Measurements from ENCODE around the gene SSR4. TPM values are rescaled to one million over a fixed set of nuclear protein-coding genes. Genes with fewer than 3 reads are reported as not detected.

The SSR4 gene
- 50.1 and 101 TPM in 2 replicates for total RNA-seq

DNA sequence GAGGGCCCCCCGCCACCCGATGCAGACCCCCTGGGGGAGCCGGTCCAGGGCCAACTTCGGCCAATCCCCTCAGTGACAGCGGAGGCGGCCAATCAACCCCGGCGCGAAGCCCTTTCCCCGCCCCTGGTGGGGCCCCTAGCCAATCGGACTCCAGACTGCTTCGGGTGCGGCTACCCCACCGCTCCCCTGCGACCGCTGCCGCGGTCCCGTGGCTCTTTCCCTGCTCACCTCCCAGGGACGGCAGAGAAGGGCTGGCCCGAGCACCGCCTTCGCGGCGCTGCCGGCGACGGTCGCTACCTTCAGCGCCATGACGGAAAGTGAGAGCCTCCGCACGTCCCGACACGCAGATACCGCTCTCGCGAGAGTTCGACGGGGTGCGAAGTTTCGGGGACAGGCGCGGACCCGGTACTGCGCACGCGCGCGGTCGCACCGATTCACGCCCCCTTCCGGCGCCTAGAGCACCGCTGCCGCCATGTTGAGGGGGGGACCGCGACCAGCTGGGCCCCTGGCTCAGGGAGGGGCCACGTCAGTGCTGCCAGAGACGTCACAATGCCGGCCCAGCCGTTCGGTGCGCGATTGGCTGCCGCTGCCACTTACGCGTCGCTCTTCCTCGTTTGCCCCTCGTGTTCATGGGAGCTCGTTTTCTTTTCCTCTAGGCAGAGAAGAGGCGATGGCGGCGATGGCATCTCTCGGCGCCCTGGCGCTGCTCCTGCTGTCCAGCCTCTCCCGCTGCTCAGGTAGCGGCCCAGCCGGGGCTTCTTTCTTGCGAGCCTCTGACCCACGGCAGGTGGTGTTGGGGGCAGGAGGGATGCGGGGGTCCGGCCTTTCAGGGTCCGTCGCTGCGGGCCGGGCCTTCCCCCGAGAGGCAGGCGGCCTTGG, at the start of gene SSR4, which contains the start of gene IDH3G:
Gene SSR4 (plus strand): TSS at position 651 of the 879 bp plus-strand sequence. CDS start 20 bp downstream, at position 671.
Gene IDH3G (minus strand): TSS at position 358 of the 879 bp plus-strand sequence. CDS start 49 bp downstream, at position 309.

GRCh38 chrX:153763989-153764755, 30.3 kb upstream of the SSR4 start, which contains the start of gene PLXNB3:
TSS of gene PLXNB3 (plus strand) at chrX:153764249. CDS start at chrX:153765536, 1,287 bp downstream.

DNA sequence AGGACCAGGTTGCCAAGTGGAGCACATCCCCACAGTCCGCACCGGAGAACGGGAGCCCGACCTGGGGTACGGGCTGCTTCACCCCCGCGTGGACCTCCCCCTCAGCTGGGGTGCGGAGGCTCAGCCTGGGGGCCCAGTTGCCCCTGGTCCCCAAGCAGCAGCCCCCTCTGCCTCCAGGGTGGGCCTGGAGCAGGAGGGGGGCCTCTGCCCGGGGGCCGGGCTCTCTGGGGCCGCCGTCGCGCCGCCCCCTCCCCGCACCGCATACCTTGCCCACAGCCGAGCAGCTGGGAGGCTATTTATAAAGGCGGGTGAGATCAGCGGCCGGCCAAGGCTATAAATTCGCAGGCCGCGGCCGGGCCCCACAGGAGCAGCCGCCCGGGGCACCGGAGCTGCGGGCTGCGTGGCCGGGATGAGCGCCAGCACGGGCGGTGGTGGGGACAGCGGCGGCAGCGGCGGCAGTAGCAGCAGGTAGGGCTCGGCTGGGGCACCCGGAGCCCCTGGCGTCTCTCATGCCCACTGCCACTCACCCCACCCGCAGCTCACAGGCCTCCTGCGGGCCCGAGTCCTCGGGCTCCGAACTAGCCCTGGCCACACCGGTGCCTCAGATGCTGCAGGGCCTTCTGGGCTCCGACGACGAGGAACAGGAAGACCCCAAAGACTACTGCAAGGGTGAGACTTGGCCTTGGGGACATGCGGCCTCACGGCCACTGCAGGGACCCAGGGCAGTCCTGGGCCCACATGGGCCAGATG, 13.6 kb upstream of the SSR4 start, which contains the start of gene SRPK3:
Gene SRPK3 (plus strand): TSS at position 364 of the 750 bp plus-strand sequence. CDS start 46 bp downstream, at position 410.

GRCh38 chrX:153829799-153830639, 35.6 kb downstream of the SSR4 start, which contains the start of gene PDZD4:
TSS of gene PDZD4 (minus strand) at chrX:153830544. CDS start at chrX:153830298, 246 bp downstream.

Other genes starting within 250 kb of the SSR4 start
- gene CCNQ, start 195.5 kb upstream of the SSR4 start, total RNA-seq, result 31.7 and 47.8 TPM in 2 replicates
- gene DUSP9, start 147.5 kb upstream of the SSR4 start, total RNA-seq, result 0.11 TPM in 1 of 2 replicates, not detected in the other
- gene PNCK, start 120.9 kb upstream of the SSR4 start, total RNA-seq, result 1.2 TPM in 1 of 2 replicates, not detected in the other
- gene SLC6A8, start 106.7 kb upstream of the SSR4 start, total RNA-seq, result 7.0 and 19.5 TPM in 2 replicates
- gene BCAP31, start 70.3 kb upstream of the SSR4 start, total RNA-seq, result 174 and 188 TPM in 2 replicates
- 9.6 and 11.0 TPM in 2 replicates for gene ABCD1, start 69.8 kb upstream of the SSR4 start, total RNA-seq
- gene PLXNB3, start 30.4 kb upstream of the SSR4 start, total RNA-seq, result 5.5 and 8.1 TPM in 2 replicates
- 0.44 and 1.7 TPM in 2 replicates for gene SRPK3, start 13.6 kb upstream of the SSR4 start, total RNA-seq
- 50.4 and 60.0 TPM in 2 replicates for gene IDH3G, start 293 bp upstream of the SSR4 start, total RNA-seq
- 0.12 and 0.22 TPM in 2 replicates for gene PDZD4, start 35.9 kb downstream of the SSR4 start, total RNA-seq
- gene L1CAM, start 91.5 kb downstream of the SSR4 start, total RNA-seq, result 2.7 and 5.5 TPM in 2 replicates
- not detected in 2 replicates for gene AVPR2, start 110.0 kb downstream of the SSR4 start, total RNA-seq
- 2.7 and 3.6 TPM in 2 replicates for gene ARHGAP4, start 131.6 kb downstream of the SSR4 start, total RNA-seq
- gene NAA10, start 140.4 kb downstream of the SSR4 start, total RNA-seq, result 48.6 and 76.7 TPM in 2 replicates
- 1.4 and 2.0 TPM in 2 replicates for gene RENBP, start 150.0 kb downstream of the SSR4 start, total RNA-seq
- 14.6 and 21.1 TPM in 2 replicates for gene HCFC1, start 177.2 kb downstream of the SSR4 start, total RNA-seq
- 6.1 and 7.5 TPM in 2 replicates for gene TMEM187, start 178.1 kb downstream of the SSR4 start, total RNA-seq
- 92.7 and 97.1 TPM in 2 replicates for gene IRAK1, start 225.2 kb downstream of the SSR4 start, total RNA-seq

Data from uterine smooth muscle cell (primary cell).